Tibial nerve (tissue), 4 donors: Measurements from ENCODE around the gene DOCK2. TPM values are rescaled to one million over a fixed set of nuclear protein-coding genes. Genes with fewer than 3 reads are reported as not detected.

Source experiments
- DNase-seq, 2 donors: peaks; one replicate each; pipeline ENCODE4 v3.0.0-alpha.2; 2019; ENCODE audit warnings: low spot score in 2 of 2
- H3K27ac ChIP-seq, 4 donors: fragments of 200-600 bp; sonication (generic) in 3 of 4; one replicate each; pipeline ENCODE4 v1.5.1; 2017 to 2019; ENCODE audit warnings: mild to moderate bottlenecking in 1 of 4
- H3K27me3 ChIP-seq, 2 donors: fragments of 200-600 bp; sonication (generic) in 1 of 2; one replicate each; pipeline versions ENCODE4 v1.5.1 to v1.6.0; 2017 to 2019
- H3K36me3 ChIP-seq, 3 donors: fragments of 200-600 bp; sonication (generic); one replicate each; pipeline ENCODE4 v1.5.1; 2018 to 2019
- H3K4me1 ChIP-seq, 4 donors: fragments of 200-600 bp; sonication (generic) in 3 of 4; one replicate each; pipeline ENCODE4 v1.5.1; 2017 to 2019
- H3K4me3 ChIP-seq, 4 donors: fragments of 200-600 bp; sonication (generic) in 3 of 4; one replicate each; pipeline ENCODE4 v1.5.1; 2017 to 2019; ENCODE audit warnings: mild to moderate bottlenecking in 1 of 4, moderate library complexity in 1 of 4
- H3K9me3 ChIP-seq, 4 donors: fragments of 200-600 bp; sonication (generic) in 3 of 4; one replicate each; pipeline ENCODE4 v1.5.1; 2017 to 2019
- CTCF ChIP-seq, 5 experiments: fragments of 200-600 bp in 3 of 5; fragments of 450-650 bp in 2 of 5; sonication (generic) in 3 of 5; IDR thresholded peaks; one replicate each; pipeline ENCODE4 v1.5.1; 2016 to 2019; ENCODE audit warnings: antibody characterized with exemption in 5 of 5, mild to moderate bottlenecking in 3 of 5, moderate library complexity in 2 of 5
- EP300 ChIP-seq, 2 donors: sonication (generic); formaldehyde crosslinking; IDR thresholded peaks; one replicate each; pipeline ENCODE4 v1.6.1; 2017; ENCODE audit warnings: antibody characterized with exemption in 2 of 2, mild to moderate bottlenecking in 1 of 2
- POLR2A ChIP-seq, 2 donors: fragments of 450-650 bp; IDR thresholded peaks; one replicate each; pipeline ENCODE4 v1.6.1; 2017; ENCODE audit warnings: antibody characterized with exemption in 2 of 2, mild to moderate bottlenecking in 2 of 2, moderate library complexity in 2 of 2
- WGBS, 2 donors: methylation state at CpG; one replicate each; pipeline ENCODE4 v1.1.5; 2018; 5-methylcytosine and 5-hydroxymethylcytosine counted together
- total RNA-seq, 4 donors: library from RNA; depleted of rRNA; stranded (reverse); fragments of >200 nt; gene quantifications; one replicate each; pipeline ENCODE4 v1.1.0, GENCODE V29; 2016

The DOCK2 gene
- total RNA-seq, 4 donors from 2014 or later = 14.9 to 83.4 (median 23.8) TPM

GRCh38 chr5:169880785-169881184, 243.7 kb downstream of the DOCK2 start:
- no peak overlapping the region for H3K27ac ChIP-seq
- H3K27me3 ChIP-seq = no peaks in the 10 kb centered on the region
- H3K36me3 ChIP-seq = no peaks in the 10 kb centered on the region
- 85 to 93% methylated on average over 2 of the region's 2 CpGs for WGBS, 2 donors
- no peak for DNase-seq
- TF ChIP-seq EP300 (IDR thresholded peaks at IDR 0.05) (no peak), CTCF (IDR thresholded peaks at IDR 0.05) (no peak), POLR2A (IDR thresholded peaks at IDR 0.05) (no peak)
- H3K9me3 ChIP-seq = no peaks in the 10 kb centered on the region
- peaks cover 0 to 4% (median under 1%) of the 10 kb centered on the region in 4 donors for H3K4me1 ChIP-seq
- no peak overlapping the region for H3K4me3 ChIP-seq

- 73 to 83% methylated on average over 5 of the region's 5 CpGs for WGBS, 2 donors
- no peaks in the 10 kb centered on the region for H3K9me3 ChIP-seq
- no peaks in the 10 kb centered on the region for H3K27me3 ChIP-seq
- no peaks in the 10 kb centered on the region for H3K36me3 ChIP-seq
- DNase-seq = no peak
- no peak overlapping the region for H3K4me3 ChIP-seq
- H3K27ac ChIP-seq = no peak overlapping the region
- no peaks in the 10 kb centered on the region for H3K4me1 ChIP-seq
- no peak for TF ChIP-seq CTCF (IDR thresholded peaks at IDR 0.05)
- TF ChIP-seq POLR2A (IDR thresholded peaks at IDR 0.05) = no peak
- TF ChIP-seq EP300 (IDR thresholded peaks at IDR 0.05) = no peak
Measured at GRCh38 chr5:169881702-169882303, 244.7 kb downstream of the DOCK2 start.

GRCh38 chr5:169886033-169886432, 249.0 kb downstream of the DOCK2 start:
- DNase-seq = no peak
- no peaks in the 10 kb centered on the region for H3K9me3 ChIP-seq
- WGBS, 2 donors = 78 to 87% methylated on average over 2 of the region's 2 CpGs
- no peak overlapping the region for H3K4me3 ChIP-seq
- H3K27ac ChIP-seq = no peak overlapping the region
- H3K27me3 ChIP-seq = no peaks in the 10 kb centered on the region
- H3K36me3 ChIP-seq = no peaks in the 10 kb centered on the region
- TF ChIP-seq EP300 (IDR thresholded peaks at IDR 0.05) (no peak), POLR2A (IDR thresholded peaks at IDR 0.05) (no peak), CTCF (IDR thresholded peaks at IDR 0.05) (no peak)
- H3K4me1 ChIP-seq = no peaks in the 10 kb centered on the region

- TF ChIP-seq EP300 (IDR thresholded peaks at IDR 0.05) = no peak
- TF ChIP-seq CTCF (IDR thresholded peaks at IDR 0.05) = no peak
- no peak for TF ChIP-seq POLR2A (IDR thresholded peaks at IDR 0.05)
- H3K36me3 ChIP-seq = no peaks in the 10 kb centered on the region
- no peaks in the 10 kb centered on the region for H3K9me3 ChIP-seq
- WGBS, 2 donors = 79 to 83% methylated on average over 4 of the region's 4 CpGs
- H3K27me3 ChIP-seq = no peaks in the 10 kb centered on the region
- no peak for DNase-seq
- H3K4me3 ChIP-seq = no peak overlapping the region
- H3K4me1 ChIP-seq = no peaks in the 10 kb centered on the region
- H3K27ac ChIP-seq = no peak overlapping the region
Measured at GRCh38 chr5:169886677-169887076, 249.6 kb downstream of the DOCK2 start.

- 72 to 74% methylated on average over 4 of the region's 4 CpGs for WGBS, 2 donors
- no peaks in the 10 kb centered on the region for H3K9me3 ChIP-seq
- H3K36me3 ChIP-seq = no peaks in the 10 kb centered on the region
- H3K4me3 ChIP-seq = no peak overlapping the region
- H3K4me1 ChIP-seq = no peaks in the 10 kb centered on the region
- DNase-seq = no peak
- no peaks in the 10 kb centered on the region for H3K27me3 ChIP-seq
- TF ChIP-seq POLR2A (IDR thresholded peaks at IDR 0.05) = no peak
- no peak for TF ChIP-seq EP300 (IDR thresholded peaks at IDR 0.05)
- H3K27ac ChIP-seq = no peak overlapping the region
Measured at GRCh38 chr5:169889572-169889971, 252.5 kb downstream of the DOCK2 start.

- H3K4me3 ChIP-seq = no peak overlapping the region
- H3K9me3 ChIP-seq = no peaks in the 10 kb centered on the region
- H3K4me1 ChIP-seq = no peaks in the 10 kb centered on the region
- DNase-seq = no peak
- H3K27me3 ChIP-seq = no peaks in the 10 kb centered on the region
- H3K27ac ChIP-seq = no peak overlapping the region
- H3K36me3 ChIP-seq = no peaks in the 10 kb centered on the region
- no peak for TF ChIP-seq CTCF (IDR thresholded peaks at IDR 0.05)
- no peak for TF ChIP-seq POLR2A (IDR thresholded peaks at IDR 0.05)
- no peak for TF ChIP-seq EP300 (IDR thresholded peaks at IDR 0.05)
Measured at GRCh38 chr5:169893010-169893409, 255.9 kb downstream of the DOCK2 start.
